Measurements from ENCODE around the gene GCNA. TPM values are rescaled to one million over a fixed set of nuclear protein-coding genes. Genes with fewer than 3 reads are reported as not detected.

Gene GCNA
- total RNA-seq, 4 donors from 2014 or later, result 0.35 to 3.1 (median 0.84) TPM

- H3K27me3 ChIP-seq, result no peaks in the 10 kb centered on the region
- TF ChIP-seq, protein P1, sequence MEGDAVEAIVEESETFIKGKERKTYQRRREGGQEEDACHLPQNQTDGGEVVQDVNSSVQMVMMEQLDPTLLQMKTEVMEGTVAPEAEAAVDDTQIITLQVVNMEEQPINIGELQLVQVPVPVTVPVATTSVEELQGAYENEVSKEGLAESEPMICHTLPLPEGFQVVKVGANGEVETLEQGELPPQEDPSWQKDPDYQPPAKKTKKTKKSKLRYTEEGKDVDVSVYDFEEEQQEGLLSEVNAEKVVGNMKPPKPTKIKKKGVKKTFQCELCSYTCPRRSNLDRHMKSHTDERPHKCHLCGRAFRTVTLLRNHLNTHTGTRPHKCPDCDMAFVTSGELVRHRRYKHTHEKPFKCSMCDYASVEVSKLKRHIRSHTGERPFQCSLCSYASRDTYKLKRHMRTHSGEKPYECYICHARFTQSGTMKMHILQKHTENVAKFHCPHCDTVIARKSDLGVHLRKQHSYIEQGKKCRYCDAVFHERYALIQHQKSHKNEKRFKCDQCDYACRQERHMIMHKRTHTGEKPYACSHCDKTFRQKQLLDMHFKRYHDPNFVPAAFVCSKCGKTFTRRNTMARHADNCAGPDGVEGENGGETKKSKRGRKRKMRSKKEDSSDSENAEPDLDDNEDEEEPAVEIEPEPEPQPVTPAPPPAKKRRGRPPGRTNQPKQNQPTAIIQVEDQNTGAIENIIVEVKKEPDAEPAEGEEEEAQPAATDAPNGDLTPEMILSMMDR (IDR thresholded peaks at IDR 0.05), result no peak
- TF ChIP-seq POLR2A (IDR thresholded peaks at IDR 0.05), result no peak
- no peak overlapping the region for H3K4me3 ChIP-seq
- DNase-seq, result no peak
- intact Hi-C loops (cut with DNase I), result no loop called here
- H3K4me1 ChIP-seq, result peaks cover 0 to 92% (median 15%) of the 10 kb centered on the region in 3 donors
- peak overlapping the region in 1 of 4 donors; percentile 3 for H3K27ac ChIP-seq
- peaks cover 0 to 34% (median 0%) of the 10 kb centered on the region in 3 donors for H3K36me3 ChIP-seq
- WGBS, 2 donors, result 25 to 52% methylated on average over 2 to 3 of the region's 3 CpGs
- H3K9me3 ChIP-seq, result no peaks in the 10 kb centered on the region
Observed at GRCh38 chrX:71540801-71541200, 37.4 kb upstream of the GCNA start.

GRCh38 chrX:71541210-71542022, 36.8 kb upstream of the GCNA start:
- intact Hi-C loops (cut with DNase I), result no loop called here
- Histone ChIP-seq H3K9me3 (no peaks in the 10 kb centered on the region), H3K4me3 (peak overlapping the region in 1 of 4 donors; percentile 17), H3K36me3 (peaks cover 0 to 40% (median under 1%) of the 10 kb centered on the region in 3 donors), H3K4me1 (peaks cover 0 to 86% (median 15%) of the 10 kb centered on the region in 3 donors), H3K27me3 (no peaks in the 10 kb centered on the region), H3K27ac (peak overlapping the region in 3 of 4 donors; percentile 39 to 45 (median 39))
- WGBS, 2 donors, result 16 to 34% methylated on average over 8 of the region's 8 CpGs
- DNase-seq, result no peak
- no peak for TF ChIP-seq POLR2A (IDR thresholded peaks at IDR 0.05)
- TF ChIP-seq, protein P1 (IDR thresholded peaks at IDR 0.05), result no peak

DNA sequence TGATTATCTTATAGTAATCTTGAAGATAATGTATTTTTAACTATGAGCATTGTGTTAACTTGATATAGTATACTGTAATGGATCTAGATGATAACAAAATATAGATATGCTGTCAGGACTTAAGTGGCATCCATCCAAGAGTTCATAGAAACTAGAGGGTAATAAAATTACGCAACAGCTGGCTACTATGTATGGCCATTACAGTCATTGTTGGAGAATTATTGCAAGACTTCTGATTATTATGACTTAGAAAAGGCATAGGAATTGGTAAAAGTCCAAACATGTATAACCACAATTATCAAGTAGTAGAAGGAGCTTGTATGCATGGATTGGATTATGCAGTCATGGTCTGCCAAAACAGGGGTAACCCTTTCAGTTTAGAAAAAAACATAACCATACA, 35.8 kb upstream of the GCNA start:
- Histone ChIP-seq H3K27ac (peak overlapping the region in 2 of 4 donors; percentile 48 to 52), H3K4me3 (no peak overlapping the region), H3K27me3 (no peaks in the 10 kb centered on the region), H3K9me3 (no peaks in the 10 kb centered on the region), H3K36me3 (peaks cover 7 to 45% (median 7%) of the 10 kb centered on the region in 3 donors), H3K4me1 (peaks cover 0 to 76% (median 12%) of the 10 kb centered on the region in 3 donors)
- DNase-seq, result no peak
- WGBS, 2 donors, result 36 to 73% methylated on average over 1 of the region's 1 CpG
- no peak for TF ChIP-seq POLR2A (IDR thresholded peaks at IDR 0.05)
- TF ChIP-seq, protein P1 (IDR thresholded peaks at IDR 0.05), result no peak
- intact Hi-C loops (cut with DNase I), result no loop called here

DNA sequence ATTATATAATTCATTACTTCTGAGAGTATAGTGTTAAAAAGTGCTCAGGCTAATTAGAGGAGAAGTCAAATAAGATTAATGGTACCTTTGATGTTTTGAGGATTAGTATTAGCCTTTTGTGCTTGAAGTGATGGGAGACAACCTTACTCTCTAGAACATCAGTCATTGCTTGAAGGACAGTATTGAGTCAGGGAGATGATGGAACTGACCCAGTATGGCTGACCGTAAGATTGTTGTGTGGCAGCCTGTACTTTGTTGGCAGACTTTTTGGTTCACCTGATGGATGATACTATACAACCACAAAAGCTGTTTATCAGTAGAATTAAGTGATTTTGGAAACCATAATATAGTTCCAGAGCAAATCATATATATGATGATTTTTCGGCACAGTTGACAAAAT, 35.4 kb upstream of the GCNA start:
- Histone ChIP-seq H3K27me3 (no peaks in the 10 kb centered on the region), H3K4me3 (no peak overlapping the region), H3K27ac (peak overlapping the region in 2 of 4 donors; percentile 48 to 52), H3K4me1 (peaks cover 0 to 72% (median 7%) of the 10 kb centered on the region in 3 donors), H3K9me3 (no peaks in the 10 kb centered on the region), H3K36me3 (peaks cover 7 to 45% (median 7%) of the 10 kb centered on the region in 3 donors)
- TF ChIP-seq, protein P1 (IDR thresholded peaks at IDR 0.05), result no peak
- TF ChIP-seq POLR2A (IDR thresholded peaks at IDR 0.05), result no peak
- 31 to 70% methylated on average over 2 of the region's 2 CpGs for whole genome bisulfite sequencing, 2 donors
- intact Hi-C loops (cut with DNase I), result no loop called here
- no peak for DNase-seq

DNA sequence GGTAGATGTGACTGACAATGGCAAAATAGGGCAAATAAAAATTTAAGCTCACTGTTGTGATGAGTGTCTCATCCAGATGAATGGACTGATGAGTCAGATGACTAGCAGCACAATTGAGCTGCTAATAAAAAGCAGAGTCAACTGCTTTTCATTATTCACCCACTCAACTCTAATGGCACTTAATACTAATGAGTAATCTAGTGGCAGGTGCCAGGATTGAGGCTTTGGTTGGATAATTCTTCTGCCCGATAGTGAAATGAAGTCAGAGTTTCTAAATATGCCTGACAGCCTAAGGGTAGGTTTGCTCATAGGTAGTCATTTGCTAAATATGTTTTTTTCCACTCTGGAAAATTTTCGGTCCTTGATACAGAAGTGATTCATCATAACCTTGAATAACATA, 34.9 kb upstream of the GCNA start:
- intact Hi-C loops (cut with DNase I), result no loop called here
- DNase-seq, result no peak
- Histone ChIP-seq H3K36me3 (peaks cover 7 to 45% (median 7%) of the 10 kb centered on the region in 3 donors), H3K27me3 (no peaks in the 10 kb centered on the region), H3K4me3 (no peak overlapping the region), H3K9me3 (no peaks in the 10 kb centered on the region), H3K27ac (peak overlapping the region in 2 of 4 donors; percentile 48 to 52), H3K4me1 (peaks cover 0 to 67% (median 6%) of the 10 kb centered on the region in 3 donors)
- TF ChIP-seq, protein P1 (IDR thresholded peaks at IDR 0.05), result no peak
- TF ChIP-seq POLR2A (IDR thresholded peaks at IDR 0.05), result no peak
- WGBS, 2 donors, result 7 to 36% methylated on average over 2 of the region's 2 CpGs

Data from esophagus squamous epithelium (tissue), 5 donors.